ENCODE measurements around the gene KCNJ4.

- TF ChIP-seq CTCF (conservative IDR thresholded peaks at IDR 0.05) = no peak
- TF ChIP-seq EZH2 (IDR thresholded peaks at IDR 0.05; ENCODE audit: low read depth) = no peak
Measured at GRCh38 chr22:38440747-38441350, 14.2 kb downstream of the KCNJ4 start.

All from PC-9 (cell line).